ENCODE measurements around the gene RBM38.

Gene RBM38

DNA sequence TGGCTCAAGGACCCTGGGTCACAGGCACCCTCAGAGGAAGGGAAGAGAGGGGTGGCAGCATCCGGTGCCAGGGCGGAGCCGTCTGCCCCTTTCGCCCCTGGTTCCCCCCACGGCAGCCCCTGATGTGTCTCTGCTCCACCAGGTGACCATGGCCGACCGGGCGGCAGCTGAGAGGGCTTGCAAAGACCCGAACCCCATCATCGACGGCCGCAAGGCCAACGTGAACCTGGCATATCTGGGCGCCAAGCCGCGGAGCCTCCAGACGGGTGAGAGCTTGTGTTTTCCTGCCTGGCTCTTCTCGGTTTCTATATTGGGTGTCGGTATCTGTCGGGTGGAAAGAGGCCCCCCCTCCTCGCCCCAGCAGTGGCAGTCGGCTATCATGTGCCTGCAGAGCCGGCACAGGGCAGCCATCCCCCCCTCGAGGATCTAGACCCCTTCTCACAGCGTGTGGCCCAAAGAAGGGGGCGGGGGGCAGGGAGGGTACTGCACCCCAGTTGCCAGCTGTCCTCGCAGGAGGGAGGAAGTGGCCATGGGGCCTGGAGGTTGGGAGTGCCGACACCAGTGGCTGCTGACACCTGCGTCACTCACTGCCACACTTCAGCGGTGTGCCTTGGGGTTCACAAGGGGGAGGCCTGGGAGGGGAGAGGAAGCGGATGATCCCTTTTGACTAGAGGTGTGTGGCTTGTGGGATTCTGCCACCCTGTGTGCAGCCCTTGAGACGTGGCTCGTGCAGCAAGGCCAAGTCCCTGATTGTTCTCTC is 1.5 kb downstream of the RBM38 start:
- DNase-seq, result no peak

DNA sequence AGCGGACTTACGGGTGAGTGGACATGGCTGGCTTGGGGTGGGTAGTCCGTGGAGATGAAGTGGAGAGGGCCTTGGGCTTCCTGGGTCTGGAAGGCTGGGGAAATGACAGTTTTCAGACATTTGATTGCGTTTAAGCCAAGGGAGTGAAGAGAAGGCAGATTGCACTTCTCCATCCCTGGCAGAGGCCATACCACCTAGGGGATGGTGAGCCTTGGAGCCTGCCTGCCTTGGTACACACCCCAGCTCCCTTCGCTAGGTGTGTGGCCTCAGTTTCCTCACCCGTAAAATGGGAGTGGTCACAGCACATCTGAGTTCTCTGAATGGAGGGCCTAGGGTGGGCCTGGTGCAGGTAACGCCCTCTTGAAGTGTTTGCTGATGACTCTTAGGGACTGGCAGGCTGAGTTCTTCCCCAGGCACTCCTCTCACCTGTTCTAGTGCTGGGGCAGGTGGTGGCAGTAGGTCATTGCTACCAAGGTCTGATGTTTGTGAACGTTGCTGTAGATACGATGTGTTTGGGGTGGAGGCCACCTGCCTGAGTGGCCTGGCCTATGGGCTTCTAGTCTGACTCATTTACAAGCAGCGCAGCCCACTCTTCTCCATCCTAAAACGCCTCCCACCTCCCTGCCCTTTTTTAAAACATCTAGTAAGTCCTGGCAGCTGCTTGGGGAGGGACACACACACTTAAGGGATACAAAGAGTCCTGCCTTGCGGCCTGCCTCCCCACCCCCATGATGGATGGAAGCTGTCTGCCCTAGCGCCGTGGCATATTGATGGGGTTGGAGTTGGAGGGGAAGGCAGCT is 2.3 kb downstream of the RBM38 start:
- DNase-seq, result no peak

DNA sequence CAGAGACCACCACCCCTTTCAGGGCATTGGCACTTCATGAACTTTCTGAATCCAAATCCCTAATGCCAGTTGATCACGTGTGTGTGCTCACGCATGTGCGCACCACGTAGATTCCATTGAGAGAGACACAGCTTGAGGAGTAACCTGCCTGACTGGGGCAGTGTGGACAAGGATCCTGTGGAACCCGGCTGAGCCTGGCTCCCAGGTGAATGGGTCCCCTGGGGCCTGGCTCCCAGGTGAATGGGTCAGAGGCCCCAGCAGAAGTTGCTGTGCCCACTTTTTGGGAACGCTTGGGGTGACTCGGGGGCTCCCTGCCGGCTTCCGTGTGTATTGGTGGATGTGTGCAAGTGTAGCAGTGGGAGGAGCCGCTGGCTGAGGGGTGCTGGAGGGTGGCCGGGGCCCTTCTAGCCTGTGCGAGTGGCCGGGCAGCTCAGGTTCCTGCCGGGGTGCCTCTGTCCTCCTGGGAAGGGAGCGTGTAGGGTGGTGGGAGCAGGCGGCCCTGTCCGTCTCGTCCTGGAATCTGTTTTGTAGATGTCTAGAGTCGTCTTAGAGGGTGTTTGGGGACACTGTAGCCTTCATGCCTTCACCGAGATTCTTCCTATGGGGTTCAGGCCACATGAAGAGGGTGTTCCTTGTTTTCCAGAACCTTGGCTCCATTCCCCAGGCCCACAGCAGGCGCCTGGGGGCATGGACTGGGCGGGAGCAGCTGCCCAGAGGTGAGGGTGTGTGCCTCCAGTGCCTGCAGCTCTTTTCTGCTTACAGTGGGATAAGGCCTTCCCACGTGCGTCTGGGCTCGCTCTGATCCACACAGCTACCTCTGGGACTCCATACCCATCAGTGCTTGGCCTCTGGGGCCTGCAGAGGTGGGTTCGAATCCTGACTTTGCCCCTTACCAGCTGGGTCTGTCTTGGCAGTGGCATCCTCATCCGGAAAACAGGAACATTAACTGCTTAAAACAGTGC is 3.2 kb downstream of the RBM38 start:
- no peak for DNase-seq

DNA sequence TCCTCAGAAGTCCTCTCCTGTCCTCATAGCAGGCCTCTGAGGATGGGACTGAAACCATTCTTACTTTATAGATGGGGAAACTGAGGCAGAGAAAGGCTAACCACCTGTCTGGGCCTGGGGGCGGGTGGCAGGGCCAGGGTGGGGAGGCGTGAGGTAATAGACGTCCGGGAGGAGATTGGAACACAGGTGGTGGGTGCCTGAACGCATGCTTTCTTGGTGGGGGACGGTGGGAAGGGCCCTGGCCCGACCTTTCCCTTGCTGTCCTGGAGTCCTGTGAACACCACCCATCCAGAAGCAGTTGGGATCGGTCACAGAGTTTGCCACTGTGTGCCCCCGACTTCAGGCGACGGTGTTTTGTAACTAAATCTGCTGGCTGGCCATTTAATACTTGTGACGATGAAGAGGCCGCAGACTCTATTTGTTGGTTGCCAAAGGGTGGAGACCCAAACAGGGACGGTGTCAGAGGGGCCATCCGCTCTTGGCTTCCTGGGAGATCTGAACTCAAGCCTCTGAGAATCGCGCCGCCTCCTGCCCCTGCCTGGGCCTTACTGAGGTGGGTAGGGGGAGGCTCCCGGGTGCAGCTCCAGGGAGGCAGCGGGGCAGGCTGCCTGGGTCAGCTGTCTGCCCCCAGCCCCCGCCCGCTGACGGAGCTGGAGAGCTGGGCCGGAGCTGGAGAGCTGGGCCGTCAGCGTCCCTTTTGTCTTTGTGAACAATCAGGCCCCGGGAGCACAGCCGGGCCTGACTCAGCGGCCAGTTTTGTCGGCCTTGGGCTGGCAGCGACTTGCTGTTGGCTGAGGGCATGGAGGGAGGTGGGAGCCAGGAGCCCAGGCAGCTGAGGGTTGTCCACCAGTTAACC is 4.1 kb downstream of the RBM38 start:
- DNase-seq, result no peak

DNA sequence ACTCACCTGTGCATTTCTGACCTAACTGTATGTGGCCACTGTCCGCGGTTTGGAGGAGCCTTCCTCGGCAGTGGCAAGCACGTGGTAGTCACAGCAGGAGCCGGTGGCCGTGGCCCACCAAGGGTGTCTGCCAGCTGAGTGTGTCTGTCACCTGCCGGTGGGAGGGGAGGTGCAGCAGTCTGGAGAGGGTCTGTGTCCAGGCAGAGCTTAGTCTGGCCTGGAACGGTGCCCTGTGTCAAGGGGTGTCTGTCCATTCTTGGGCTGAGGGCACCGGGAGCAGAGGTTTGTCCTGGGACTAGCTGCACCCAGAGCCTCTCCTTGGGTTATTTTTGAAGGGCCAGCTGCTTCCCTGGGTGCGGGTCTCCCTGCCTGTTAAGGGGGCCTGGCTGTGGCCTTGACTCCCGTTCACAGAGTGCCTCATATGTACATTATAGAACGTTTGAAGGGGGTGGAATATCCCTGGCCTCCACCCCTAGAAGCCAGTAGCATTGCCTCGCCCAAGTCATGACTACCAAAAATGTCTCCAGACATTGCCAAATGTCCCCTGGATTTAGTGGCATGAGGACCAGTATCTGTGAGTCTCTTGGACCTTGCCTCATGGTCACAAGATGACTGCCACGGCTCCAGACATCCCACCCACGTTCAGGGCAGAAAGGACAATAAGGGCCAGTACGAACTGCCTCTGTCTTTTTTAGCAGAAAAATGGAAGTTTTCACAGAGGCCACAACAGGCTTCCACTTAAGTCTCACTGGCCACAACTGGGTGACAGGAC is 5.2 kb downstream of the RBM38 start:
- no peak for DNase-seq

DNA sequence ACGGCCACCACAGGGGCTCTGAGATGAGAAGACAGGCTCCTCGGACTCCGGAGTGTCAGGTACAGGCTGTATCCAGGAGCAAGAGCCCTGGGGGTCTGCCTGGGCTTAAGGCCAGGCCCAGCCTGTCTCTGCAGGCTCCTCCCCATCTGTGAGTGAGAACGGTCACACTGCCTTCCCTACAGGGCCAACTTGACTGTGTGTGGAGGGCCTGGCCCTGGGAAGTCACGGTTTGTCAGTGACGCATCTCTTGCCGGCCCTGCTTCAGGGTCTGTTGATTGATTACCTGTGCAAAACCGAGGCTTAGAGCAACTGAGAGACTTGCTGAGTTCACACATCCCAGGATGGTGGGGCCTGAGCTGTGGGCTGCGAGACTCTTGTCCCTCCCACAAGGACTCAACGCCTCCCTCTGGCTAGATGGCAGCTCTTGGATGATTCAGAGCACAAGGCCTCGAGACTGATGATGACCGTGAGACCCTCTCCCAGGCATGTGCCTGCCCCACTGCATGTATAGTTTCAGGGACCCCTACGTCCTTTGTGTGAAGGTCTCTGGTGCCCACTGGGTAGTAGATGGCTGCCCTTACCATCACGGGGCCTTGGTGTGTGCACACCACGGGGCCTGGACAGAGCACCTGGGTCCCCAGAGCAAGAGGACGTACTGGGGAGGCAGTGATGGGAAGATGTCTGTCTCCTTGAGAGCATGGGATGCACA is 5.9 kb downstream of the RBM38 start:
- no peak for DNase-seq

DNA sequence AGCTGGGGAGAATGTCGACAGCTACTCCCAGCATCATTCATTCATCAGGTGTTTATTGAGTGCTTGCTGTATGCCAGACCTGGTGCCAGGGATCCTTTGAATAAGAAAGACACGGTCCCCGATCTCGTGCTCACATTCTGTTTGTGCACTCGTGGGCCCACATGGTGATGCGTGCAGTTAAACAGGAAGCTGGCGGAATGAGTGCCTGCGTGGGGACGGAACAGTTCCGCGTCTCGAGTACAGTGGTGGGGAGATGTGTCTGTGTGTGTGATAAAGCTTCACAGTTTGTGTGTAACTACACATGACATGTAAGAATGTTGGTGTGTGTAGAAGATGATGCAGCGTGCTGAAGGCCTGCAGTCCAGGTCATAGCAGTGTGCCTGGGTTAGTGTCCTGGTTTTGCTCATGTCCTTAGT is 6.5 kb downstream of the RBM38 start:
- no peak for DNase-seq

DNA sequence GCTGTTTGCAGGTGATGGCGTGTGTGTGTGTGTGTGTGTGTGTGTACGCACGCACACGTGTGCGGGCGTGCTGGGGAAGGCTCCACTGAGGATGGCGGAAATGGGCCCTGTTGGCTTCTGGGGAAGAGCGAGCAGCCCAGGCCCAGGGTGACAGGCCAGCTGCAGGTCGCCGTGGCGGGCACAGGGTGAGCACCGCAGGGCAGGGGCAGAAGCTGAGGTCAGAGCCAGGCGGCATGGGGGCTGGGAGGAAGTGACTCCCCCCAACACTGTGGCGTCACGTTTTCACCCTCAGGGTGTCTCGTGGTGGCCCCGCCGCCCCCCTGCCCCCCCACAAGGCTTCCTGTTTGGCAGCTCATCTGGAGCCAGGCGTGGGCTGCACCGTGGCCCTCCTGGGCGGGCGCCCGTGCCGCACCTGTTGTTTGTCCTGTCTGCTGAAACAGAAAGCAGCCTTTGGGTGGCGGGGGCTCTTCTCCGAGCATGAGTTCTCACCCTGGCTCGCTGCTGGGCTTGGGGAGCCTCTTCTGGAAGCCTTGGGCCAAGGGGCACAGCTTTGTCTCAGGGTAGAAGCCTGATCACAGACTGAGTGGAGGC is 7.1 kb downstream of the RBM38 start:
- DNase-seq, result no peak

DNA sequence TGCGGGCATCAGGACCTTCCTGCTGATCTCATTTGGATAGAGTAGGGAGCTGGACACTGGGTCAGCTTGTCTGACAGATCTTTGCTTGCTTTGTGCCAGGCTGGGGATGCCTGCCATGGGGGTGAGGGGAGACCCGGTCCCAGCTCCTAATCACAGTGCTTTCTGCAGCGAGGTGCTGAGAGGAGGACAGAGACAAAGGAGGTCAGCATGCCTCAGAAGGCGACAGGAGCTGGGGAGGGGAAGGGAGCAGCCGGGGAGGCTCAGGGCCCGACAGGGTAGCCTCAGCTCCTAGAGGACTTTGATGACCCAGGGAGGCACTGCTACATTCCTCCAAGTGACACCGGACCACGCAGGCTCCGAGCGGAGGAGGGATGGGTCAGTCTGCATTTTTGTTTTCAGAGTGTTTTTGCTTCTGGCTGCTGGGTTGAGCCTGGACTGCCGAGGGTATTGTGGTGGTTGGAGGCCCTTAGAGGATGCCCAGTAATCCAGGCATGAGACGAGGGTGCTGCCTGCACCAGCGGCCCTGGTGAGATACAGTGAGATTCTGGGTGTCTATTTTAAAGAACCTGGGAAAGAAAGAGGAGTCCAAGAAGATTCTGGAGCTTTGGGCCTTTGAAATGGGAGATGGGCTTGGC is 7.8 kb downstream of the RBM38 start:
- no peak for DNase-seq

DNA sequence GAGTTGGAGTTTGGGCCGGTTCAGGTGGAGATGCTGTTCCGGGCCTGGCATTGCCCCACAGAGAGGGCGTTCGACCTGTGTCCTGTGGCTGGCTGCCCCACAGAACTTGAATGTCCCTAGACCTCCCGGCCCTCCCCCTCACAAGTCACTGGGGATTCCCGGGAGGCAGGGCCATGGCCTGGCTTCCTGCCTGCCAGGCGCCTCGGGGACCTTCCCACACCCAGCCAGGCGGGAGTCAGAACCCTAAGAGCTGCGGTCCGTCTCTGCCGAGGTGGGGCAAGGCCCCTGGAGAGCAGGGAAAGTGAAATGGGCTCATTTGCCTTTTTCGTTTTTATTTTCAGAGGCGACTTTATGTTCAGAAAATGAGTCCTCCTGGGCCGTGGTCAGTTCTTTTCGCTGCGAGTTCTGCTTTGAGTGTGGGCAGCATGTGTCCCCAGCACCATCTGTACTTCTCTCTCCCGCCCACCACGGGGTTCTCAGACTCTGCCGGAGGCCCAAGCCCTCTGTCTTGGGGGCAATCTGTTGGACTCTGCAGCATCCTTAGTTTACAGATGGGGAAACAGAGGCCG is 8.5 kb downstream of the RBM38 start:
- DNase-seq, result no peak

DNA sequence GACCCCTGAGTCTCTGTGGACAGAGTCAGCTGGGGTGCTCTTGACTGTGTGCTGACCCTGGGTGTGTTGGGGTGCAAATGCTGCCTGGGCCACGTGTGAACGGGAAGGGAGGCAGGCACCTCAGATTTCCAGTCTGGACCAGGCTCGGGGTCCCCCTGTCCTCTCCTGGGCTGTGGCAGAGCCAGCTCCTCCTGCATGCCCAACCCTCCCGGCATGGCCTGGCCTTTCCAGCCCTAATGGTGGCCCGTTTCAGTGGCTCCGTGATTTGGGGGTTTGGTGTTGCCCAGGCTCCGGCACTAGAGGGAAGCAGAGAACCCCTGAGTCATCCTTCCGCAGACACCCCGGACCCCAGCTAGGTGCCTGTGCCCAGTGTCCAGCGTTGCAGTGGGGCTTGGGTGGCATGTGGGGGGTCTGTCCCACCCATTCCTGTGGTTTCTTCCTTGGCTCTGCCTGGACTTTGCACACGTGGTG is 9.1 kb downstream of the RBM38 start:
- DNase-seq, result no peak

DNA sequence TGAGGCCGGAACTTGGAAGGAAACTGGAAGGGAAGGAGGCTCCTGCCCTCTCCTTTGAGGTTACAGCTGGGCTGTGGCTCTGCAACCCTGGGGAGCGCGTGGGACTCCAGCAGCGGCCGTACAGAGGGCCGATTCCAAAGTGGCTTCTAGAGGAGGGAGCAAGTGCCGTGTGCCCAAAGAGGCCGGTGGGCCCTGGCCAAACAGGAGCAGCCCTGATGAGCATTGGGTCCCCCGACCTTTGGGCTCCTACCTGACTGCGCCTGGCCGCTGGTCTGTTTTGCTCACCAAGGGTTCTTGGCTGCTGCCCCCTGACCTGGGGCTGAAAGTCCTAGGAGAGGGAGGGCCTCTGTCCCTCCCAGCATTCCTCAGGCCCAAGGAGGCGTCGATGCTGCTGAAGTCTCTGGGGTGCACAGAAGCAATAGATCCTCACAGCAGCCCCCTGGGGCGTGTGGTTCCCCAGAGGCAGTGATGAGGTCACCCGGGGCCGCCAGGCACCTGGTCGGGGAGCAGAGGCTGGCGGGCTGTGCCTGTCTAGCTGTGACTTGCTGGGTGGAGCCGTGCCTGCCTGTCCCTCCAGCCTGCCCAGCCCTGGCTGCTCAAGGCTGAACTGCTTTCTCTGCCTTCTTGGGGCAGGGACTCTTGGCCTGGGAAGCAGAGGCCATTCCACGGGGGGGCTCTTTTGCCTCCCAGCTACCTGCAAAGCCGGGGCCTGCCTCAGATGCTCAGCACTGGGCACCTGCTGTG is 9.8 kb downstream of the RBM38 start:
- DNase-seq, result no peak

DNA sequence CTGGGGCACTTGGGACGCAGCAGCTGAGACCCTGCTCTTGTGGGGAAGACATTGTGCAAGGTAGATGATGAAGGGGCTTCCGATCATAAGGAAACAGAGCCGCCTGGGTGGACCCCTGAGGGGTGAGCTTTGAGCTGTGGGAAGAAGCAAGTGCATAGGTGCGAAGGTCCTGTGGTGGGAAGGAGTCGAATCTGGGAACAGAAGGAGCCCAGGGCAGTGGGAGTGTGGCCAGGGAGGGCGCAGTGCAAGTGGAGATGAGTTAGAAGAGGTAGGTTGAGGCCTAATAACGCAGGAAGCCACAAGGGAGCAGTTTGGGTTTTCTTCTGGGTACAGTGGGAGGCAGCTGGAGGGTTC is 10.3 kb downstream of the RBM38 start:
- DNase-seq, result no peak

DNA sequence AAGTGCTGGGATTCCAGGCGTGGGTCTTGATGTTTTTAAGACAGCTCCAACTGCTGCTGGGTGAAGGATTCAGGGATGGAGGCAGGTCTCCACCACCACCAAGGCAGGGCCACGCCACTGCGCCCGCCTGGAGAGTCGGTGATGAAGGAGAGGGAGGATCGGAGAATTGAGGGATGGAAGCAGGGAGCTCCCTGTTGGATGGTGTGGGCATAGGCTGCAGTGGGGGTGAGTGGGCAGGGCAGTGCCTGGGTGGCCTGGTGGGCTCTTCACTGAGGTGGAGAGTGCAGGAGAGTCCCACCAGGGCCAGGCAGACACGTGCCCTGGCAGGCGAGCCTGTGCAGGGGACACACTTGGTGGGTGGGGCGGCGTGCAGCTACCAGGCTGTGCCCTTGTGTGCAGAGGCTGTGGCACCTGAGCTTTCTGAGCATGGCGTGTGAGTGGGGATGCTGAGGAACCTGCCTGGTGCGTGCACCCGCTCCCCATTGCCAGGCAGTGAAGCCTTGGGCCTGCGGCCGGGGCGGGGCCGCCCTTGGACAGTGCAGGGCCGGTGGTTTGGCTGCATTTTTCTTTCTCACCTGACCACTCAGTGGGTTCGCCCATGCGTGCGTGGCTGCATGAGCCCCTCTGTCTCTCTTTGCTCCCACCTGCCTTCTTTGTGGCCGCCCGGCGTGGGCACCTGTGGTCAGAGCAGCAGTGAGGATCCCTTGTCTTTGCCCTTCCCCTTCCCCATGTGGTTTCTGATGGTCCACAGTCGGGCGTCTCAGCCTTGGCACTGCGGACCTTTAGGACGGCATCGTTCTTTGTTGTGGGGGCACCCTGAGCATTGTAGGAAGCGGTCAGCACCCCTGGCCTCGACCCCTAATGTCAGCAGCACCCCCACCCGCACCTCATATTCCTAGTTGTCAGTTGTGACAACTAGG is 11.3 kb downstream of the RBM38 start:
- no peak for DNase-seq

DNA sequence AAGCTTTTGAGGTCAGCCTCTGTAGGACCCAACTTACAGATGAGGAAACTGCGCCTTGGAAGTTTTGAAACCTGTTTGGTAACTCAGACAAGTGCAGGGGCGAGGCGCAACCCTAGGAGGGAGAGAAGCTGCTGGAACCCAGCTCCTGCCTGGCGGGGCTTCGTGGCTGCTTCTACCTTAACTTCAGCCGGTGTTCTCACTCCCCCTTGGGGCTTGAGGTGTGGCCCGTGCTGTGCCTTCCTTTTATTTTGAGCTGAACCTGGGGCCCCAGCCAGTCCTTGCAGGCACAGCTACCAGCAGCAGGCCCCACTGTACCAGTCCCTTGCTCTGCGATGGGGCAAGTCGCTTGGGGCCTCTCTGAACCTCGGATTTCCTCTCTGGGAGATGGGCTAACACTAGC is 12.0 kb downstream of the RBM38 start:
- no peak for DNase-seq

DNA sequence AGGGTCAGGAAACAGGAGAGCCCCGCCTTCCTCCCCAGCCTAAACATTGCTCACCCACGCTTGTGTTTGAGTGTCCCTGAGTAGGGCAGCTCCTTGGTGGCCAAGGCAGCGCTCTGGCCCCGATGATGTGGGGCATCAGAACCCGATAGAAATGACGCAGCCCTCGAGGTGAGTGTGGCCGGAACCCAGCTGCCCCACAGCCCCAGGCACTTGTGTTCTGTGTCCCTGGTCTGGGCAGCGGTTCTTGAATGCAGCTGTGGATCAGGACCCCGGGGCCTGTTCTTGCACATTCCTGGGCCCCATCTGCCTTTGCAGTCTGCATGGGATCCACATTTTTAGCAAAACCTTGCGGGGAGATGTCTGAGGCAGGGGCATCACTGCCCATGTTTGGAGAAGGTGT is 12.8 kb downstream of the RBM38 start:
- DNase-seq, result no peak

DNA sequence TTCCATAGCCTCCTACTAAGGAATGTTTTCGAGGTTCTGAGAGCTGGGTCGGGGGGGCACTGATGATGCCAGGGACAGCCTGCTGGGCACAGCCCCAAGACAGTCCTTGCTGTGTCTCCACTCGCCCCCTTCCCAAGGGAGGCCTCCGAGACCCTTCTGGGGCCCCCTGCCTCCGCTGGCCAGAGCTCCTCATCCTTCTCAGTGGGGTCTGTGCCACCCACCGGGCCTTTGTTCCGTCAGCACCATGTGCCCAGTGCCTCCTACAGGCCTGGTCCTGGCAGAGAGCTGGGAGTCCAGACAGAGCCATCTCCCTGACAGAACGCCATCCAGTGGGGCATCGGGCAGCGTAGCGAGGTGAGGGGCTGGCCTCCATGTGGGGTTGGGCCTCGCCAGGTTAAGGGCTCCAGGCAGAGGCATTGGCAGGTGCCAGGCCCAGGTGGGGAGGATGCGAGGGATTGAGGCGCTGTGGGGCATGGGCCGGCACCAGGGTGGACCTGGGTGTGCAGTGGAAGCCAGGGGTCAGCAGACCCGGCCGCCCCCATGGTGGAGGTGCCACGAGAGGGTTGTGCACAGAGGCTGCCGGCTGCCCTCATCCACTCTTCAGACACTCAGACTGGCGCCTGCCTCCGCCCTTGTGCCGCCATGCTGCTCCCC is 13.3 kb downstream of the RBM38 start:
- no peak for DNase-seq

Measured in GDM1 (cell line).